ENCODE measurements around the gene NDUFB10.

DNA sequence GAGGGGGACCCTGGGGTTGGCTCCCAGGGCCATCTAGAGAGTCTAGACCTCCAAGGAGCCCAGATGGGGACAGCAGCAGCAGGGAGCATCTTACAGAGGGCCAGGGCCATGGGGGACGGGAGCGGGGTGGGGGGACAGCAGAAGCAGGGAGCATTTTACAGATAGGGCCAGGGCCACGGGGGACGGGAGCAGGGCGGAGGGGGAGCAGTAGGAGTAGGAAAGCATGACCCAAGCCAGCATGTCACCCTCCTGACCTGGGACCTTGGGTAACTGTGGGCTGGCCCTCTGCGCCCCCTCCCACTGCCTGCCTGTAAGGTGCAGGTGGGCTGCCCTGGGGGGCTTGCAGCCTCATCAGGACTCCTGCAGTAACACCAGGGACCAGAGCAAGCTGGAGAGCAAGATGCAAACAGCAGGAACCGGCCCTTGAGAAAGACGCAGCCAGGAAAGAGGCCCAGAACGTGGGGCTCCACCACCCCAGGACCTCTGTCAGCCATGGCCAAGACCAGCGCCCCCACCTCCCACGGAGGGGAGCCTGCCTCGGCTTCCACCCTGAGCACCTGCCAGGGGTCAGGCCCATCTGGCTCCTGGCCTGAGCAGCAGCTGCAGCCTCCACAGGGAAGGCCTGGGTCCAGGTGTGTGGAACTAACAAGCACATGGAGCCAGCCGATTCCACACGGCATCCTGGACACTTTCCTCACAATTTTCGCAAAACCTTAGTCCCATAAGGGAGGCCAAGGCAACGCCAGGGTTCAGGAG lies 47.9 kb downstream of the NDUFB10 start:
- TF ChIP-seq, protein P1, sequence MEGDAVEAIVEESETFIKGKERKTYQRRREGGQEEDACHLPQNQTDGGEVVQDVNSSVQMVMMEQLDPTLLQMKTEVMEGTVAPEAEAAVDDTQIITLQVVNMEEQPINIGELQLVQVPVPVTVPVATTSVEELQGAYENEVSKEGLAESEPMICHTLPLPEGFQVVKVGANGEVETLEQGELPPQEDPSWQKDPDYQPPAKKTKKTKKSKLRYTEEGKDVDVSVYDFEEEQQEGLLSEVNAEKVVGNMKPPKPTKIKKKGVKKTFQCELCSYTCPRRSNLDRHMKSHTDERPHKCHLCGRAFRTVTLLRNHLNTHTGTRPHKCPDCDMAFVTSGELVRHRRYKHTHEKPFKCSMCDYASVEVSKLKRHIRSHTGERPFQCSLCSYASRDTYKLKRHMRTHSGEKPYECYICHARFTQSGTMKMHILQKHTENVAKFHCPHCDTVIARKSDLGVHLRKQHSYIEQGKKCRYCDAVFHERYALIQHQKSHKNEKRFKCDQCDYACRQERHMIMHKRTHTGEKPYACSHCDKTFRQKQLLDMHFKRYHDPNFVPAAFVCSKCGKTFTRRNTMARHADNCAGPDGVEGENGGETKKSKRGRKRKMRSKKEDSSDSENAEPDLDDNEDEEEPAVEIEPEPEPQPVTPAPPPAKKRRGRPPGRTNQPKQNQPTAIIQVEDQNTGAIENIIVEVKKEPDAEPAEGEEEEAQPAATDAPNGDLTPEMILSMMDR (IDR thresholded peaks at IDR 0.05): no peak
- TF ChIP-seq EP300 (IDR thresholded peaks at IDR 0.05): no peak
- TF ChIP-seq POLR2A (IDR thresholded peaks at IDR 0.05): no peak

Measured in ovary (tissue), 3 donors.